SK-N-SH (cell line): ENCODE data around the gene ASIC1.

ENCODE experiments used
- EP300 ChIP-seq, 2 experiments: IDR thresholded peaks; 2 replicates each; pipeline versions ENCODE4 v1.4.0 to v1.6.1; 2012; ENCODE audit warnings: borderline replicate concordance in 1 of 2, low read depth in 1 of 2, low read length in 1 of 2
- FOXM1 ChIP-seq: IDR thresholded peaks from 2 replicates; pipeline ENCODE4 v1.4.0; 2012; ENCODE audit warnings: low read depth, mild to moderate bottlenecking
- GABPA ChIP-seq: IDR thresholded peaks from 2 replicates; pipeline ENCODE4 v1.4.0; 2012; ENCODE audit warnings: low read depth, mild to moderate bottlenecking
- JUND ChIP-seq: IDR thresholded peaks from 2 replicates; pipeline ENCODE4 v1.4.0; 2012
- MXI1 ChIP-seq: IDR thresholded peaks from 2 replicates; pipeline ENCODE4 v1.6.1; 2012; ENCODE audit warnings: mild to moderate bottlenecking, low read depth, low read length, improper control_type of control experiment
- RCOR1 ChIP-seq: fragments of 150-350 bp; IDR thresholded peaks from 2 replicates; pipeline ENCODE4 v1.6.1; 2017; ENCODE audit warnings: antibody characterized with exemption, low read length
- SIN3A ChIP-seq: IDR thresholded peaks from 2 replicates; pipeline ENCODE4 v1.6.1; 2012; ENCODE audit warnings: low read depth, mild to moderate bottlenecking, low read length, moderate library complexity, borderline replicate concordance
- SMC3 ChIP-seq: IDR thresholded peaks from 2 replicates; pipeline ENCODE4 v1.6.1; 2012; ENCODE audit warnings: low read depth, low read length, improper control_type of control experiment
- TAF1 ChIP-seq: IDR thresholded peaks from 2 replicates; pipeline ENCODE4 v1.6.1; 2012; ENCODE audit warnings: low read depth, mild to moderate bottlenecking, low read length, moderate library complexity, borderline replicate concordance
- TF ChIP-seq, protein P1 (sequence below): fragments of 200-600 bp; sonication (generic); IDR thresholded peaks from 2 replicates; pipeline ENCODE4 v1.6.1; 2017; ENCODE audit warnings: antibody characterized with exemption, mild to moderate bottlenecking, moderate library complexity
- TF ChIP-seq, protein P2 (sequence below): fragments of 150-350 bp; IDR thresholded peaks from 2 replicates; pipeline ENCODE4 v1.6.1; 2016; ENCODE audit warnings: mild to moderate bottlenecking, low read depth, low read length
- TF ChIP-seq, protein P3 (sequence below): IDR thresholded peaks from 2 replicates; pipeline ENCODE4 v1.4.0; 2012; ENCODE audit warnings: low read depth, borderline replicate concordance

DNA sequence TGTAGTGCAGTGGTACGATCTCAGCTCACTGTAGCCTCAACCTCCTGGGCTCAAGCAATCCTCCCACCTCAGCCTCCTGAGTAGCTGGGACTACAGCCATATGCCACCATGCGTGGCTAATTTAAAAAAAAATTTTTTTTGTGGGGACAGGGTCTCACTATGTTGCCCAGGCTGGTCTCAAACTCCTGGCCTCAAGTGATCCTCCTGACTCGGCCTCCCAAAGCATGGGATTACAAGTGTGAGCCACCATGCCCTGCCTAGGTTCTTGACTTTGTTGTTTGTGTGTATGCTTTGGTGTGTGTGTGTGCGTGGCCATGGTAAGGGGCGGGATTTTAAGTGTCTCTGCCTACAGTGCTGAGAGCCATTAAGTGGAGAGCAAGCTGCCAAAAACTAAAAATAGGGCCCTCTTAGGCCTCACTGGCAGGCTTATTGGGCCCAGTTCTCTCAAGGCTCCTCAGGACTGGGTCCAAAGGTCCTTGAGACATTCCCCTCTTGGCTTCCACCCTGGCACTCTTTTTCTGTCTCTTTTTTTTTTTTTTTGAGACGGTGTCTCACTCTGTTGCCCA lies 59.7 kb downstream of the ASIC1 start:
- no peak for TF ChIP-seq SMC3
- TF ChIP-seq, protein P1, sequence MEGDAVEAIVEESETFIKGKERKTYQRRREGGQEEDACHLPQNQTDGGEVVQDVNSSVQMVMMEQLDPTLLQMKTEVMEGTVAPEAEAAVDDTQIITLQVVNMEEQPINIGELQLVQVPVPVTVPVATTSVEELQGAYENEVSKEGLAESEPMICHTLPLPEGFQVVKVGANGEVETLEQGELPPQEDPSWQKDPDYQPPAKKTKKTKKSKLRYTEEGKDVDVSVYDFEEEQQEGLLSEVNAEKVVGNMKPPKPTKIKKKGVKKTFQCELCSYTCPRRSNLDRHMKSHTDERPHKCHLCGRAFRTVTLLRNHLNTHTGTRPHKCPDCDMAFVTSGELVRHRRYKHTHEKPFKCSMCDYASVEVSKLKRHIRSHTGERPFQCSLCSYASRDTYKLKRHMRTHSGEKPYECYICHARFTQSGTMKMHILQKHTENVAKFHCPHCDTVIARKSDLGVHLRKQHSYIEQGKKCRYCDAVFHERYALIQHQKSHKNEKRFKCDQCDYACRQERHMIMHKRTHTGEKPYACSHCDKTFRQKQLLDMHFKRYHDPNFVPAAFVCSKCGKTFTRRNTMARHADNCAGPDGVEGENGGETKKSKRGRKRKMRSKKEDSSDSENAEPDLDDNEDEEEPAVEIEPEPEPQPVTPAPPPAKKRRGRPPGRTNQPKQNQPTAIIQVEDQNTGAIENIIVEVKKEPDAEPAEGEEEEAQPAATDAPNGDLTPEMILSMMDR = no peak
- TF ChIP-seq JUND = no peak
- no peak for TF ChIP-seq TAF1
- no peak for TF ChIP-seq EP300 (IDR thresholded peaks at IDR 0.05; ENCODE audit: borderline replicate concordance in 1 of 2, low read depth in 1 of 2, low read length in 1 of 2)
- no peak for TF ChIP-seq MXI1
- no peak for TF ChIP-seq FOXM1
- no peak for TF ChIP-seq SIN3A
- TF ChIP-seq GABPA = no peak
- TF ChIP-seq, protein P2, sequence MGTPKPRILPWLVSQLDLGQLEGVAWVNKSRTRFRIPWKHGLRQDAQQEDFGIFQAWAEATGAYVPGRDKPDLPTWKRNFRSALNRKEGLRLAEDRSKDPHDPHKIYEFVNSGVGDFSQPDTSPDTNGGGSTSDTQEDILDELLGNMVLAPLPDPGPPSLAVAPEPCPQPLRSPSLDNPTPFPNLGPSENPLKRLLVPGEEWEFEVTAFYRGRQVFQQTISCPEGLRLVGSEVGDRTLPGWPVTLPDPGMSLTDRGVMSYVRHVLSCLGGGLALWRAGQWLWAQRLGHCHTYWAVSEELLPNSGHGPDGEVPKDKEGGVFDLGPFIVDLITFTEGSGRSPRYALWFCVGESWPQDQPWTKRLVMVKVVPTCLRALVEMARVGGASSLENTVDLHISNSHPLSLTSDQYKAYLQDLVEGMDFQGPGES = no peak
- TF ChIP-seq RCOR1 = no peak
- TF ChIP-seq, protein P3, sequence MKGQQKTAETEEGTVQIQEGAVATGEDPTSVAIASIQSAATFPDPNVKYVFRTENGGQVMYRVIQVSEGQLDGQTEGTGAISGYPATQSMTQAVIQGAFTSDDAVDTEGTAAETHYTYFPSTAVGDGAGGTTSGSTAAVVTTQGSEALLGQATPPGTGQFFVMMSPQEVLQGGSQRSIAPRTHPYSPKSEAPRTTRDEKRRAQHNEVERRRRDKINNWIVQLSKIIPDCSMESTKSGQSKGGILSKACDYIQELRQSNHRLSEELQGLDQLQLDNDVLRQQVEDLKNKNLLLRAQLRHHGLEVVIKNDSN = no peak
